Thyroid gland (tissue), 4 donors: Measurements from ENCODE around the gene F8.

Experiments
- CTCF ChIP-seq, 6 experiments: fragments of 200-600 bp in 3 of 6; fragments of 450-650 bp in 3 of 6; sonication (generic) in 3 of 6; IDR thresholded peaks; one replicate each; pipeline ENCODE4 v1.5.1; 2016 to 2019; ENCODE audit warnings: antibody characterized with exemption in 6 of 6, mild to moderate bottlenecking in 2 of 6, inconsistent platforms in 1 of 6, moderate library complexity in 1 of 6
- POLR2A ChIP-seq, 2 donors: fragments of 450-650 bp; IDR thresholded peaks; one replicate each; pipeline ENCODE4 v1.6.1; 2017; ENCODE audit warnings: antibody characterized with exemption in 2 of 2, mild to moderate bottlenecking in 2 of 2, moderate library complexity in 1 of 2

GRCh38 chrX:154991476-154991875 lies 31.0 kb downstream of the F8 start:
- TF ChIP-seq CTCF (IDR thresholded peaks at IDR 0.05) (no peak), POLR2A (IDR thresholded peaks at IDR 0.05) (no peak)
